COR-L47 (cell line): ENCODE measurements around the gene PRR12.
A peak's percentile ranks its signal among the peaks of the same experiment; 100 is the strongest.

Source experiments
- DNase-seq: peaks from one replicate; lab custom pipeline; 2025; lab: John Stamatoyannopoulos, UW

PRR12 gene

GRCh38 chr19:49590971-49591730 lies at the start of gene PRR12:
Gene PRR12, plus strand, starts transcription at chr19:49591182. Its CDS starts 473 bp downstream, at chr19:49591655.
- DNase-seq, result peak; percentile 39

GRCh38 chr19:49541914-49542313 lies 49.1 kb upstream of the PRR12 start:
- no peak for DNase-seq

- DNase-seq, result no peak
Measured at GRCh38 chr19:49542446-49542845, 48.5 kb upstream of the PRR12 start.

GRCh38 chr19:49543032-49543431 lies 48.0 kb upstream of the PRR12 start:
- DNase-seq, result no peak

GRCh38 chr19:49544154-49544553 lies 46.8 kb upstream of the PRR12 start:
- DNase-seq, result no peak

GRCh38 chr19:49546825-49547565 lies 44.0 kb upstream of the PRR12 start:
- DNase-seq, result peak; percentile 86

GRCh38 chr19:49549045-49549444 lies 41.9 kb upstream of the PRR12 start:
- DNase-seq, result no peak

- no peak for DNase-seq
Measured at GRCh38 chr19:49551531-49551930, 39.5 kb upstream of the PRR12 start.

GRCh38 chr19:49552749-49553148 lies 38.2 kb upstream of the PRR12 start:
- no peak for DNase-seq

- no peak for DNase-seq
Measured at GRCh38 chr19:49553451-49554271, 37.3 kb upstream of the PRR12 start.

- DNase-seq, result no peak
Measured at GRCh38 chr19:49554701-49555181, 36.2 kb upstream of the PRR12 start.

GRCh38 chr19:49555600-49556411 lies 35.2 kb upstream of the PRR12 start:
- DNase-seq, result peak; percentile 6

GRCh38 chr19:49556412-49557398 lies 34.3 kb upstream of the PRR12 start:
- no peak for DNase-seq

GRCh38 chr19:49557641-49558325 lies 33.2 kb upstream of the PRR12 start:
- DNase-seq, result no peak

- DNase-seq, result no peak
Measured at GRCh38 chr19:49558591-49558990, 32.4 kb upstream of the PRR12 start.

GRCh38 chr19:49559443-49559842 lies 31.5 kb upstream of the PRR12 start:
- DNase-seq, result no peak

- DNase-seq, result no peak
Measured at GRCh38 chr19:49559928-49560327, 31.1 kb upstream of the PRR12 start.

- no peak for DNase-seq
Measured at GRCh38 chr19:49560358-49560900, 30.6 kb upstream of the PRR12 start.

- no peak for DNase-seq
Measured at GRCh38 chr19:49564616-49565045, 26.4 kb upstream of the PRR12 start.
